ENCODE data around the gene MRAP2.
"Not testable (repeated sequence)": the region's sequence is repeated elsewhere in the genome, so short reads cannot be mapped to it uniquely, and the experiment has no call there.

Gene MRAP2

GRCh38 chr6:84114933-84115594 lies 81.5 kb downstream of the MRAP2 start:
- intact Hi-C loops (cut with DNase I); DNase-seq: not testable (repeated sequence)

- DNase-seq = no peak
- intact Hi-C loops (cut with DNase I) = no loop called here
Observed at GRCh38 chr6:84118191-84118590, 84.6 kb downstream of the MRAP2 start.

GRCh38 chr6:84119277-84119676 lies 85.7 kb downstream of the MRAP2 start:
- no peak for DNase-seq
- intact Hi-C loops (cut with DNase I) = no loop called here

GRCh38 chr6:84123186-84123585 lies 89.6 kb downstream of the MRAP2 start:
- intact Hi-C loops (cut with DNase I) = no loop called here

GRCh38 chr6:84129588-84129987 lies 96.0 kb downstream of the MRAP2 start:
- intact Hi-C loops (cut with DNase I); DNase-seq: not testable (repeated sequence)

More at GRCh38 chr6:84123186-84123585, 89.6 kb downstream of the MRAP2 start:
- DNase-seq = no peak

- DNase-seq = peak in 1 of 10 donors; percentile 62
- intact Hi-C loops (cut with DNase I) = not testable (repeated sequence)
Observed at GRCh38 chr6:84133385-84133784, 99.8 kb downstream of the MRAP2 start.

GRCh38 chr6:84135291-84135690 lies 101.7 kb downstream of the MRAP2 start:
- intact Hi-C loops (cut with DNase I) = no loop called here

GRCh38 chr6:84136364-84137050 lies 102.9 kb downstream of the MRAP2 start:
- DNase-seq = no peak
- intact Hi-C loops (cut with DNase I) = no loop called here

More at GRCh38 chr6:84135291-84135690, 101.7 kb downstream of the MRAP2 start:
- no peak for DNase-seq

GRCh38 chr6:84137051-84137375 lies 103.4 kb downstream of the MRAP2 start:
- intact Hi-C loops (cut with DNase I) = no loop called here
- no peak for DNase-seq

- DNase-seq = no peak
- intact Hi-C loops (cut with DNase I) = no loop called here
Observed at GRCh38 chr6:84137989-84138575, 104.5 kb downstream of the MRAP2 start.

- no peak for DNase-seq
- intact Hi-C loops (cut with DNase I) = no loop called here
Observed at GRCh38 chr6:84139311-84139710, 105.7 kb downstream of the MRAP2 start.

All from posterior cingulate gyrus (tissue), 11 donors.